Neutrophil (primary cell): Measurements from ENCODE around the gene LRMDA.

ENCODE experiments used
- H3K27ac ChIP-seq: fragments of 200-600 bp; sonication (generic); 2 replicates; pipeline ENCODE4 v1.5.1; 2016; ENCODE audit warnings: mild to moderate bottlenecking, moderate library complexity
- H3K27me3 ChIP-seq: fragments of 200-600 bp; sonication (generic); 2 replicates; pipeline ENCODE4 v1.6.0; 2016; ENCODE audit warnings: mild to moderate bottlenecking
- H3K36me3 ChIP-seq: fragments of 200-600 bp; sonication (generic); 2 replicates; pipeline ENCODE4 v1.5.1; 2017
- H3K4me1 ChIP-seq, 2 experiments: fragments of 200-600 bp in 1 of 2; sonication (generic) in 1 of 2; 1 replicate in 1 of 2; 2 replicates in 1 of 2; pipeline versions ENCODE4 v1.5.1 to v1.6.1; 2013 to 2016; ENCODE audit warnings: low read depth in 1 of 2, low read length in 1 of 2, mild to moderate bottlenecking in 1 of 2, moderate library complexity in 1 of 2; ENCODE audit not compliant: control insufficient read depth in 1 of 2, insufficient read depth in 1 of 2
- H3K4me3 ChIP-seq, 2 experiments: fragments of 200-600 bp in 1 of 2; sonication (generic) in 1 of 2; 1 replicate in 1 of 2; 2 replicates in 1 of 2; pipeline ENCODE4 v1.5.1; 2013 to 2016; ENCODE audit warnings: low read depth in 1 of 2, low read length in 1 of 2, mild to moderate bottlenecking in 1 of 2, moderate library complexity in 1 of 2
- H3K9me3 ChIP-seq: fragments of 200-600 bp; sonication (generic); 2 replicates; pipeline ENCODE4 v1.5.1; 2016
- CTCF ChIP-seq: fragments of 200-600 bp; sonication (generic); IDR thresholded peaks from 2 replicates; pipeline ENCODE4 v1.5.1; 2016; ENCODE audit warnings: antibody characterized with exemption

The LRMDA gene

GRCh38 chr10:75723319-75723980 lies 292.0 kb downstream of the LRMDA start:
- H3K36me3 ChIP-seq = no peaks in the 10 kb centered on the region
- no peak overlapping the region for H3K27ac ChIP-seq
- no peaks in the 10 kb centered on the region for H3K27me3 ChIP-seq
- no peaks in the 10 kb centered on the region for H3K9me3 ChIP-seq
- no peak for TF ChIP-seq CTCF
- H3K4me1 ChIP-seq = peaks cover 0 to 5% of the 10 kb centered on the region in 2 experiments
- no peak overlapping the region for H3K4me3 ChIP-seq

- peaks cover 0 to under 1% of the 10 kb centered on the region in 2 experiments for H3K4me1 ChIP-seq
- no peak for TF ChIP-seq CTCF
- H3K27me3 ChIP-seq = no peaks in the 10 kb centered on the region
- no peak overlapping the region for H3K27ac ChIP-seq
- no peaks in the 10 kb centered on the region for H3K9me3 ChIP-seq
- no peaks in the 10 kb centered on the region for H3K36me3 ChIP-seq
- no peak overlapping the region for H3K4me3 ChIP-seq
Observed at GRCh38 chr10:75724047-75724446, 292.6 kb downstream of the LRMDA start.

GRCh38 chr10:75726522-75727483 lies 295.4 kb downstream of the LRMDA start:
- Histone ChIP-seq H3K36me3 (no peaks in the 10 kb centered on the region), H3K27me3 (no peaks in the 10 kb centered on the region), H3K4me1 (no peaks in the 10 kb centered on the region), H3K9me3 (no peaks in the 10 kb centered on the region), H3K27ac (no peak overlapping the region), H3K4me3 (no peak overlapping the region)
- no peak for TF ChIP-seq CTCF

GRCh38 chr10:75730847-75731246 lies 299.4 kb downstream of the LRMDA start:
- no peak for TF ChIP-seq CTCF
- no peak overlapping the region for H3K27ac ChIP-seq
- H3K4me3 ChIP-seq = no peak overlapping the region
- H3K4me1 ChIP-seq = peaks cover 0 to 12% of the 10 kb centered on the region in 2 experiments
- no peaks in the 10 kb centered on the region for H3K9me3 ChIP-seq
- H3K36me3 ChIP-seq = no peaks in the 10 kb centered on the region
- H3K27me3 ChIP-seq = no peaks in the 10 kb centered on the region

- Histone ChIP-seq H3K4me3 (no peak overlapping the region), H3K36me3 (no peaks in the 10 kb centered on the region), H3K27me3 (no peaks in the 10 kb centered on the region), H3K9me3 (no peaks in the 10 kb centered on the region), H3K4me1 (peaks cover 0 to 12% of the 10 kb centered on the region in 2 experiments), H3K27ac (no peak overlapping the region)
- TF ChIP-seq CTCF = no peak
Observed at GRCh38 chr10:75733135-75733890, 301.9 kb downstream of the LRMDA start.
